Heart left ventricle (tissue), 13 donors: ENCODE data around the gene GATA6.

Experiments
- POLR2A ChIP-seq, 2 donors: fragments of 450-650 bp; IDR thresholded peaks; one replicate each; pipeline ENCODE4 v1.6.1; 2017; ENCODE audit warnings: antibody characterized with exemption in 2 of 2, mild to moderate bottlenecking in 2 of 2, moderate library complexity in 2 of 2
- TF ChIP-seq, protein P1 (sequence below), 12 donors: fragments of 200-600 bp; sonication (generic) in 4 of 12; IDR thresholded peaks; one replicate each; pipeline versions ENCODE4 v1.5.0 to v1.8.0; 2018 to 2022; ENCODE audit warnings: antibody characterized with exemption in 12 of 12, mild to moderate bottlenecking in 5 of 12
- donor health status: ischemic (EF 13 %, LVEDD 7.1; RV severe dilation, severe dysfunction).
- donor health status: DM: no; HTN: yes; CAD: no.
- donor health status: DM: no; HTN: no; CAD: no.
- donor health status: ischemic (EF 25% LVEDD 6.9; RV normal size, moderate dysfunction).
- donor health status: ischemic (EF 25% LVEDD 5.7; RV mildly dilated, moderate dysfunction).
- donor health status: ischemic (EF 35%, LVEDD 5.7; RV mildly dilated, moderate dysfunction).
- donor health status: nonischemic (EF 11% LVEDD 7.7; RV severe dilation, severe dysfunction).
- donor health status: DM: yes; HTN: yes; CAD: no.
- donor health status: PGD.
- donor health status: ischemic (EF 29% LVEDD 5.4; RV normal size, mild dysfunction).
- donor health status: nonischemic (EF 23%, LVEDD 6.1; RV moderate dilation, normal function).

DNA sequence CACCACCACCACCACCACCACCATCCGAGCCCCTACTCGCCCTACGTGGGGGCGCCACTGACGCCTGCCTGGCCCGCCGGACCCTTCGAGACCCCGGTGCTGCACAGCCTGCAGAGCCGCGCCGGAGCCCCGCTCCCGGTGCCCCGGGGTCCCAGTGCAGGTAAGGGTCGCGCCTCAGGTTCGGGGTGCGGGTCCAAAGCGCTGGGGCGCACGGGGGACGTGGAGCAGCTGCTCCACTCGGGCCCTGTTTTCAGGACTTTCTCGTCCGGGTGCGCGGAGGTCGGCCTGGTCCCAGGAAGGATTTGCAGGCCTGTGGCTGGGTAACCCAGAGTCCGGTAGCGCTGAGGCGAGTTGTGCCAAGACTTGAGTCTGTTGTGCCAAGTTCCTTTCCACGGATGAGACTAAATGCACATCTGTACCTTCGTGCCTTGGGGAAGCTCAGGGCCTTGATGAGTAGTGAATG, 2.8 kb downstream of the GATA6 start:
- no peak for TF ChIP-seq POLR2A (IDR thresholded peaks at IDR 0.05)
- TF ChIP-seq, protein P1, sequence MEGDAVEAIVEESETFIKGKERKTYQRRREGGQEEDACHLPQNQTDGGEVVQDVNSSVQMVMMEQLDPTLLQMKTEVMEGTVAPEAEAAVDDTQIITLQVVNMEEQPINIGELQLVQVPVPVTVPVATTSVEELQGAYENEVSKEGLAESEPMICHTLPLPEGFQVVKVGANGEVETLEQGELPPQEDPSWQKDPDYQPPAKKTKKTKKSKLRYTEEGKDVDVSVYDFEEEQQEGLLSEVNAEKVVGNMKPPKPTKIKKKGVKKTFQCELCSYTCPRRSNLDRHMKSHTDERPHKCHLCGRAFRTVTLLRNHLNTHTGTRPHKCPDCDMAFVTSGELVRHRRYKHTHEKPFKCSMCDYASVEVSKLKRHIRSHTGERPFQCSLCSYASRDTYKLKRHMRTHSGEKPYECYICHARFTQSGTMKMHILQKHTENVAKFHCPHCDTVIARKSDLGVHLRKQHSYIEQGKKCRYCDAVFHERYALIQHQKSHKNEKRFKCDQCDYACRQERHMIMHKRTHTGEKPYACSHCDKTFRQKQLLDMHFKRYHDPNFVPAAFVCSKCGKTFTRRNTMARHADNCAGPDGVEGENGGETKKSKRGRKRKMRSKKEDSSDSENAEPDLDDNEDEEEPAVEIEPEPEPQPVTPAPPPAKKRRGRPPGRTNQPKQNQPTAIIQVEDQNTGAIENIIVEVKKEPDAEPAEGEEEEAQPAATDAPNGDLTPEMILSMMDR (IDR thresholded peaks at IDR 0.05): no peak
